Stimulated activated CD8-positive, alpha-beta memory T cell treated with anti-CD3 and anti-CD28 coated beads, Interleukin-2, amount 100 ng/mL, for 48 hours (primary cell): Measurements from ENCODE around the gene STRN4.
"Not testable (repeated sequence)": the region's sequence is repeated elsewhere in the genome, so short reads cannot be mapped to it uniquely, and the experiment has no call there.

ENCODE experiments used
- DNase-seq, 2 donors: peaks; one replicate each; pipeline ENCODE4 v3.0.0-alpha.2; 2020; ENCODE audit warnings: low read depth in 2 of 2

Gene STRN4, protein sequence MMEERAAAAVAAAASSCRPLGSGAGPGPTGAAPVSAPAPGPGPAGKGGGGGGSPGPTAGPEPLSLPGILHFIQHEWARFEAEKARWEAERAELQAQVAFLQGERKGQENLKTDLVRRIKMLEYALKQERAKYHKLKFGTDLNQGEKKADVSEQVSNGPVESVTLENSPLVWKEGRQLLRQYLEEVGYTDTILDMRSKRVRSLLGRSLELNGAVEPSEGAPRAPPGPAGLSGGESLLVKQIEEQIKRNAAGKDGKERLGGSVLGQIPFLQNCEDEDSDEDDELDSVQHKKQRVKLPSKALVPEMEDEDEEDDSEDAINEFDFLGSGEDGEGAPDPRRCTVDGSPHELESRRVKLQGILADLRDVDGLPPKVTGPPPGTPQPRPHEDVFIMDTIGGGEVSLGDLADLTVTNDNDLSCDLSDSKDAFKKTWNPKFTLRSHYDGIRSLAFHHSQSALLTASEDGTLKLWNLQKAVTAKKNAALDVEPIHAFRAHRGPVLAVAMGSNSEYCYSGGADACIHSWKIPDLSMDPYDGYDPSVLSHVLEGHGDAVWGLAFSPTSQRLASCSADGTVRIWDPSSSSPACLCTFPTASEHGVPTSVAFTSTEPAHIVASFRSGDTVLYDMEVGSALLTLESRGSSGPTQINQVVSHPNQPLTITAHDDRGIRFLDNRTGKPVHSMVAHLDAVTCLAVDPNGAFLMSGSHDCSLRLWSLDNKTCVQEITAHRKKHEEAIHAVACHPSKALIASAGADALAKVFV

GRCh38 chr19:46746281-46747057 is at the start of gene STRN4:
STRN4 (minus strand) TSS chr19:46746450; CDS start chr19:46746430, 20 bp downstream.
- DNase-seq: peak; percentile 40 to 60

- no peak for DNase-seq
These were observed 45.7 kb upstream of the STRN4 start for GRCh38 chr19:46791944-46792343.

DNA sequence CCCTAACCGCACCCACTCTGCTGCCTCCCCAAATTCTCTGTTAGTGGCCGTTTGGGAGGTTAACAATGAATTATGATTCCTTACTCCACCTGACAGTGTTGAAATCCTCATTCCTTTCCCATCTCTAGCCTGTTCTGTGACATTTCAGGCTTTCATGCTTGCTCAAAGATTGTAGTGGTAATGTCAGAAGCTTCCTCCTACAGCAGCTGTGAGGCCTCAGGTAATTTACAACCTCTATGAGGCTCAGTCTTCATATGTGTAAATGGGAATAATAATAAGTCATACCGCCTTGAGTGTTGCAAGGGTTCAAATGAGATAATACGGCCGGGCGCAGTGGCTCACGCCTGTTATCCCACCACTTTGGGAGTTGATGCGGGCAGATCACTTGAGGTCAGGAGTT is 43.1 kb upstream of the STRN4 start:
- DNase-seq: no peak

DNA sequence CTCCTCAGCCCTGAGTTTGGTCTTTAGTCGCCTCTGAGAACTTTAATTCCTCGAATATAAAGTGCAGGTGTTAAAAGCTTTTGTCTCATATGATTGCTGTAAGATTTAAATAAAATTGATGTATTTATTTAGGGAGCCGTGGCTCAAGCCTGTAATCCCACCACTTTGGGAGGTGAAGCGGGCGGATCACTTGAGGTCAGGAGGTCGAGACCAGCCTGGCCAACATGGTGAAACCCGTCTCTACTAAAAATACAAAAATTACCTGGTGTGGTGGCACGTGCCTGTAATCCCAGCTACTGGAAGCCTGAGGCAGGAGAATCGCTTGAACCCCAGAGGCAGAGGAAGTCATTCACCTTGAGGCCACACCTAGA is 42.7 kb upstream of the STRN4 start:
- DNase-seq: no peak

GRCh38 chr19:46788262-46788967 is 42.2 kb upstream of the STRN4 start, which contains the start of gene SLC1A5:
SLC1A5 (minus strand) TSS chr19:46788594; CDS start chr19:46787965, 629 bp downstream.
- peak; percentile 98 to 99 for DNase-seq

DNA sequence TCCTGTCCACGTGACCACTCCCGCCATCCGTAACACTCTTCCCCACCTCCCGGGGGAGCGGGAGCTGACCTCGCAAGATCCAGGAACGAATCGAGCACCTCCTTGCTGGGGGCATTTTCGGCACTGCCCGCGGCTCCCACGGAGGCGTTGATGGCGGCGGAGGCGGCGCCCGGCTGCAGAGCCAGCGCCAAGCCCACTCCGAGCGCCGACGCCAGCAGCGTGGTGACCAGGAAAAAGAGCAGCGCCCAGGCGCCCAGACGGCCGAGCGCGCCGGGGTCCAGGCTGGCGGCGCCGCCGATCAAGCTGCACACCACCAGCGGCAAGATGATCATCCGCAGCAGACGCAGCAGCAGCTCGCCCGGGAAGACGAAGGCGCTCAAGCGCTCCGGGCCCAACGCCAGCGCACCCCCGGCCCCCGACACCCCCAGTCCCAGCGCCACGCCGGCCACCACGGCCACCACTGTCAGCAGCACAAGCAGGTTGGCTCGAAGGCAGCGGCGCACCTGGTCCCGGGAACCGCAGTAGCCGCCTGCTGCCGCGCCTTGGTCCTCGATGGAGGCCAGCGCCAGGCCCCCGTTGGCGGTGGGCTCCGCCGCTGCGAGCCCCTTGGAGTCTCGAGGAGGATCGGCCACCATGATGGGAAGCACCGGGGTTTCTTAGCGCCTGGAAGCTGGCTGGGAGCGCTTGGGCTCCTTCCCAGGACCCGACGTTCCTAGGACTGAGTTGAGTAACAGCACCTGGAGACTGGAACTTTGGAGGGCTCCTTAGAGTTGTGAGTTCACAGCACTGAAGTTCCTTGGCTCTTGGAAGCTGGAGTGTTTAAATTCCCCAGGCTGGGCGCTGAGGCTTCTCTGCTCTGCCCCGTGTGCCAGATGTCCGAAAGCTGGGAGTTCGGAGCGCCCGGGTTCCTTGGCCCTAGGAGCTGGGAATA is 41.3 kb upstream of the STRN4 start:
- peak in 1 of 2 donors; percentile 26 for DNase-seq

- DNase-seq: no peak
These were observed 40.7 kb upstream of the STRN4 start for GRCh38 chr19:46787040-46787330.

- peak; percentile 70 to 76 for DNase-seq
These were observed 40.2 kb upstream of the STRN4 start for GRCh38 chr19:46786236-46787039.

DNA sequence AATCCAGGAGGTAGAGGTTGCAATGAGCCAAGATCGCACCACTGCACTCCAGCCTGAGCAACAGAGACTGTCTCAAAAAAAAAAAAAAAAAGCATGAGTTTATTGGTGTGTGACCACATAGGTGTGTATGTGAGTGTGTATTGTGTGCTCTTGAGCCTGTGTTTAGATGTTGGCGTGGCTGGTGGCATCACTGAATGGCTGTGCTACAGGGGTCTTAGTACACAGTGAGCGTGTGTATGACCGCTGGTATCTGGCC is 39.7 kb upstream of the STRN4 start:
- no peak for DNase-seq

GRCh38 chr19:46785054-46785979 is 39.1 kb upstream of the STRN4 start:
- DNase-seq: no peak

GRCh38 chr19:46784262-46785053 is 38.2 kb upstream of the STRN4 start:
- DNase-seq: peak; percentile 63 to 67

DNA sequence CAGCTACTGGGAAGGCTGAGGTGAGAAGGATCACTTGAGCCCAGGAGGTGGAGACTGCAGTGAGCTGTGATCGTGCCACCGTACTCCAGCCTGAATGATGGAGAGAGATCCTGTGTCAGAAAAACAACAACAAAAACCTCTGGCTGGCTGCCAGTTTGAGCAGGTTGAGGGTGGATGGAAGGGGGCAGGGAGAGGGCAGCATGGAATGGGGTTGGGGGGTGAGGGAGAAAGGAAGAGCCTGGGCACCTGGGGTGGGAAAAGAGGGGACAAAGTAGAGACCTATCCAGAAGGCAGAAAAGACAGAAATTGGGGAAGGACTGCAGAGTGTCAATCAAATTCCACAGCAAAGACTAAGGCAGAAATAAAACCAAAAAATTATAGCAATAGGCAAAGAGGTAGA is 37.4 kb upstream of the STRN4 start:
- DNase-seq: no peak

GRCh38 chr19:46782355-46783019 is 36.2 kb upstream of the STRN4 start:
- no peak for DNase-seq

GRCh38 chr19:46777956-46778645 is 31.9 kb upstream of the STRN4 start:
- not testable (repeated sequence) for DNase-seq

DNA sequence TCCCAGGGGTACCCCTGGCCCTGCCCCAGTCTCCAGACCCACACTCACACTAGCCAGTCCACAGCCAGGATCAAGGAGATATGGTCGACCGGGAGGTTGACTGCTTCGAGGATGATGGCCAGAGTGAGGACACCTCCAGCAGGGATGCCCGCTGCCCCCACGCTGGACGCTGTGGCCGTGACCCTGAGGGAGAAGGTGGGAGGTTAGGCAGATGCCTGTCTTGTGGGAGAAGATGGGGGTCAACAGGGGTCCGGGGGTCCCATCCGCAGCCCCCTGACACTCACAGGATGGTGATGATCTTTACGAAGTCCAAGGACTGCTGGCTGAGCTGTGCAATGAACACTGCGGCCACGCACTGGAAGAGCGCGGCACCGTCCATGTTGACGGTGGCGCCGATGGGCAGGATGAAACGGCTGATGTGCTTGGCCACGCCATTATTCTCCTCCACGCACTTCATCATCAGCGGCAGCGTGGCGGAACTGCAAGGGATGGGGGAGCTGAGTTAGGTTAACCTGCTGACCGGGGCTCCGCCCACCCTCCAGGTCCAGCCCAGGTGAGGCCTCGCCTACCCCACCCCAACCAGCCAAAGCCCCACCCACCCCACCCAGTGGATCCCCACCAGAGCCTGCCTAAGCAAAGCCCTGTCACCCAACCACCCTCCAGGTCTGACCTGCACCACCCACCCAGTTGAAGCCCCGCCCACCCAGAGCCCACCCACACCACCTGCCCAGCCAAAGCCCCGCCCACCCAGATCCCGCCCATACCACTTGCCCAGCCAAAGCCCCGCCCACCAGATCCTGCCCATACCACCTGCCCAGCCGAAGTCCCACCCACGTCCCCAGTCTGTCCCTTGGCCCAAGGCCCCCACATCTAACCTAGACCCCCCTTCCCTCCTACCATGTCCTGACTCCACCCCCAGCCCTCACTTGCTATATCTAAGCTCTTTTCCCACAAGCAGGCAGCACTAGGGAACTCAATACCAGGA is 31.0 kb upstream of the STRN4 start:
- peak in 1 of 2 donors; percentile 34 for DNase-seq
